ENCODE measurements around the gene SIPA1L3.

Gene SIPA1L3

GRCh38 chr19:38193445-38193844, 286.4 kb downstream of the SIPA1L3 start:
- no peak for DNase-seq (ENCODE audit: low spot score)

- DNase-seq (ENCODE audit: low spot score) = no peak
Measured at GRCh38 chr19:38194061-38194701, 287.2 kb downstream of the SIPA1L3 start.

- DNase-seq (ENCODE audit: low spot score) = no peak
Measured at GRCh38 chr19:38195237-38195636, 288.2 kb downstream of the SIPA1L3 start.

GRCh38 chr19:38196245-38196837, 289.3 kb downstream of the SIPA1L3 start:
- DNase-seq (ENCODE audit: low spot score) = no peak

- no peak for DNase-seq (ENCODE audit: low spot score)
Measured at GRCh38 chr19:38196948-38197656, 290.1 kb downstream of the SIPA1L3 start.

GRCh38 chr19:38197937-38198704, 291.1 kb downstream of the SIPA1L3 start:
- DNase-seq (ENCODE audit: low spot score) = no peak

GRCh38 chr19:38199340-38199739, 292.3 kb downstream of the SIPA1L3 start:
- DNase-seq (ENCODE audit: low spot score) = no peak

- no peak for DNase-seq (ENCODE audit: low spot score)
Measured at GRCh38 chr19:38201731-38202130, 294.7 kb downstream of the SIPA1L3 start.

- DNase-seq (ENCODE audit: low spot score) = no peak
Measured at GRCh38 chr19:38202504-38202903, 295.5 kb downstream of the SIPA1L3 start.

- DNase-seq (ENCODE audit: low spot score) = no peak
Measured at GRCh38 chr19:38203197-38203596, 296.2 kb downstream of the SIPA1L3 start.

GRCh38 chr19:38204096-38204495, 297.1 kb downstream of the SIPA1L3 start:
- no peak for DNase-seq (ENCODE audit: low spot score)

- no peak for DNase-seq (ENCODE audit: low spot score)
Measured at GRCh38 chr19:38204728-38205127, 297.7 kb downstream of the SIPA1L3 start.

- no peak for DNase-seq (ENCODE audit: low spot score)
Measured at GRCh38 chr19:38206006-38206745, 299.2 kb downstream of the SIPA1L3 start.

GRCh38 chr19:38206928-38207327, 299.9 kb downstream of the SIPA1L3 start:
- DNase-seq (ENCODE audit: low spot score) = no peak

- no peak for DNase-seq (ENCODE audit: low spot score)
Measured at GRCh38 chr19:38207543-38207942, 300.5 kb downstream of the SIPA1L3 start.

GRCh38 chr19:38208571-38208970, 301.6 kb downstream of the SIPA1L3 start:
- no peak for DNase-seq (ENCODE audit: low spot score)

GRCh38 chr19:38209152-38209551, 302.1 kb downstream of the SIPA1L3 start:
- no peak for DNase-seq (ENCODE audit: low spot score)

- peak; percentile 33 for DNase-seq (ENCODE audit: low spot score)
Measured at GRCh38 chr19:38209671-38210457, 302.9 kb downstream of the SIPA1L3 start.

- no peak for DNase-seq (ENCODE audit: low spot score)
Measured at GRCh38 chr19:38210458-38210987, 303.5 kb downstream of the SIPA1L3 start.

GRCh38 chr19:38211151-38211591, 304.2 kb downstream of the SIPA1L3 start:
- no peak for DNase-seq (ENCODE audit: low spot score)

GRCh38 chr19:38211766-38212165, 304.8 kb downstream of the SIPA1L3 start:
- DNase-seq (ENCODE audit: low spot score) = no peak
